GM19438 (cell line): ENCODE results near the gene TBC1D5.

ENCODE experiments used
- ATAC-seq: cut with Tn5 transposase; IDR thresholded peaks from one replicate; pipeline ENCODE4 v1.9.1; 2021; ENCODE audit warnings: low read depth; ENCODE audit not compliant: unreplicated experiment

The TBC1D5 gene

DNA sequence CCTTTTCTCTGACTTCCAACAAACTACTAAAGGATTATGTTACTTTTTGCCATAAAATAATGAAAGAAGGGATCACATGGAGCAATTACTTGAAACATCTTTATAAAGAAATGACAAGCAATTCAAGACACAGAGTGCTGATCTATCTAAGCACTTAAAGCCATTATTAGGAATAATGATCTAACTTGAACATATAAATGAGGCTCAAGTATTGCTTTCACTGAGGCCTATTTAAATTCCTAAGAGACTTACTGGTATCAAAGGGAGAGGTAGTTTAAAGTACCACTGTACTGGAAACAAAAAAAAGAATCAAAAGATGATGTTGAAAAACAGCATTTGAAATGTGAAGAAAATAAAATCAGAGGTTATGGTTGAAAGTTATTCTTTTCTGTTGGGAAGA is 482.2 kb downstream of the TBC1D5 start:
- no peak for ATAC-seq

DNA sequence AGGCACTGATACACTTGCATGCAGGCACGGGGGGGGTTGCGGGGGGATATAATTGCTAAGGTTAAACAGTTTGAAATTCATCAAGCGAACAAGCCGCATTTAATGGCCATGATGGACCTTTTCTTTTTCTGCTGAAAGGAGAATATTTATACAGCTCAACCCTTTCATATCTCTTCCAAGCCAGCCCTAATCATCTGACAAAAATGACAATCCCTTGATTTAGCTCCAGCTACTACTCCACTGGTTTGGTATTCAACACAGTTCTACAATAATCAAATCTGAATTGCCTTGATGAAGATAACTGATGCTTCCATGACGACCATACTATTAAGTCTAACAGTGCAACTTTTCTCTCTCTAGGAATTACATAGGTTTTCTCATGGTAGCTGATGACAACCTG is 482.7 kb downstream of the TBC1D5 start:
- ATAC-seq: no peak

DNA sequence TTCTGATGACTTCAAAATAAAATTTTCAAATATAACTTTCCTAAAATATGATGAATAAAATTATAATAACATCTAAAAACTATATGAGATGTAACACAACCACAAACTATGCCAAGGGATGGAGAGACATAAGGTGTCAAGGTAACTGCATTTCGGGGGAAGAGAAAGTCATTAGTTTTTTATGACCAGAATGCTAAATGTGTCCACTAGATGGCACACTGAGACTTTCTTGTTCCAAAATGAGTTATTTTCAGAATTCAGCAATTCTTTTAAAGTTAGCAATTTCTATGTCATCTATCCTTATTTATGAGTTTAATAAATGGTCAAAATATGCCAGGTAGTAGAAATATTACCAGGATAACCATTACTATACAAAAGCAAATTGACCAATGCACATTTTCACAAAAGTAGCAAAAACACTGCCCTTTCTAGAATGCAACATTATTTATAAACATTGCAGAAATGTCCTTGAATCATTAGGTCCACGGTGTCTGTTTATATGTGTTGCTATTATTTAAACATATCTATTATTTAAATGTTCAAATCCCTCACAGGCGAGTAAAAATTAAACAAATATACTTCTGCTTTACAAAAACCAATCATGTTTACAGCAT is 483.5 kb downstream of the TBC1D5 start:
- ATAC-seq: no peak

DNA sequence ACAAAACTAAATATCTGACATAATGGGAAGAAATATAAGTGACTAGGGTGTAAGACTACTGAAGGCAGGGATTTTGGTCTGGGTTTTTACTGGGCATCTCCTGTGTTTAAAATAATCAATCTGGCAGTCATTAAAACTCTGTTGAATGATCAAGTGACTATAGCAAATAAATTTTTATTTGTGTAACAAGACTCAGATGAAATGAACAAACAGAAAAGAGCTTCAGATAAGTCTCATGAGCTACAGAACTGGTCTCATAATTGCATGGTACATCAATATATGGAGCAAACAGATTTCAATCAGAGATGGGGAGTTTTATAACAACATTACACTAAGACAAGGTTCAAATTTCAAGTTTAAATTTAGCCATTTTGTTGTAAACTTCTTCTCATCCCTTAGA is 485.2 kb downstream of the TBC1D5 start:
- no peak for ATAC-seq

DNA sequence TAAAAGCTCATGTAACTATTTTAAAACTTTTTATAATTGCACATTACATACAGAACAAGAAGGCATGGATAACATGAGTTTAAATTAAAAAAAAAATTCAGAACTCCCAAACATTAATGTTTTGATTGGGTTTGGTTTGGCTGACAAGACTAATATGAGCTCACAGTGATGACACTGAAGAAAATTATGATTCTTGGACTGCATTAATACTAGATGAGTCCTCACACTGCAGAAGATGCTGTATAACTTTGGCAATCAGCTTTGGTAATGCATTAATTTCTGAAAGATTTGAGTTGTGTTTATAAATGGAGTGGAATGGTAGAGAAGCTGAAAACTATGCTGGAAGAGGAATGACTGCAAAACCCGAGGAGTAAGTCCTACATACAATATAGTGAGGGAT is 498.8 kb downstream of the TBC1D5 start:
- no peak for ATAC-seq

DNA sequence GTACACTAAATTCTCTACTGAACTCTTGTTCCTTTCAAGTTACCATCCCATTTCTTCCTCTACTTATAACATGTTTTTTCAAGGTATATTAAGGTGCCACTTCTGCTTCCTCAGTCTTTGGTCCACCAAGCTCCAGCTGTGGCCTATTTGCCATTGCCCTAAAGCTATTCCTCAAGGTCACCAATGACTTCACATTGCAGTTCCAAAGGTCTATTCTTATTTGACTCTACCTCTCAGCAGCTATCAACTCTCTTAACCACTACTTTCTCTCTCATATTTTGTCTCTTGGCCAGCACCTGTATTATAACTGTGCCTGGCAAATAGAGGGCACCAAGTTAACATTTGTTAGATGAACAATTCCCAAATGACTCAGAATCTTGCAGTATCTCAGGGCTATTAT is 503.0 kb downstream of the TBC1D5 start:
- ATAC-seq: no peak

DNA sequence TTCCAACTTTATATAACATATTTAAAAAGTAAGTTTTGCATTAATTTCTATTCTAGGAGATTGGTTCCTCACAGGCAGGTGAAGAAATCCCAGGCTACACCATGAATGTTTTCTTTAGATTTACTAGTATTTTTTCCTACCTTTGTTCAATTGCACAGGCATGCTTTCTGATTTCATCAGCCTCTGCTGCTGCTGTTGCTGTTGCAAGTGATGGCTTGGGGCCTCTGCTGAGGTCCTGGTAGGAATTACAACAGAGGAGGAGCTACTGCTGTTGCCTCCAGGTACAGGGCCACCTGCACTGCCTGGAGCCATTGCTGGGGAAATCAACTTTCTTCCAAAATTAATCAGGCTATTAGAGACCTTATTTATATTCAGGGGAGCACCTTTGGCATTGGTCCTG is 504.4 kb downstream of the TBC1D5 start:
- ATAC-seq: no peak

DNA sequence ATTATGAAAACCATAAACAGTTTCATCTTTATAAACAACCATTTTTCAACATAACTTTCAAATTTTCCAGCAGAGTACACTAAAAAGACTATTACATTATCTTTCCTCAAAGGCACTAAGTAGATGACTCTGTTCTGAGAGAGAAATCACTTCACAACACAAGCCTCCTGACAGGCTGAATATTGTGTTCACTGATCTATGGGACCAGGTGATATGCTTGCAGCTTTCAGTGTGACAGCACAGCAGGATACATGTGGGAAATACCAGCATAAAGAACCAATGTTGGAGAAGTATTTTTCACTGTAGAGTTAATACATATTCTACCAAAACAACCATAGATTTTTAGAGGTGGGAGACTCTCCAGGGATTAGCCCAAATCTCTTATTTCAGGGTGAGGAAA is 507.1 kb downstream of the TBC1D5 start:
- ATAC-seq: no peak

DNA sequence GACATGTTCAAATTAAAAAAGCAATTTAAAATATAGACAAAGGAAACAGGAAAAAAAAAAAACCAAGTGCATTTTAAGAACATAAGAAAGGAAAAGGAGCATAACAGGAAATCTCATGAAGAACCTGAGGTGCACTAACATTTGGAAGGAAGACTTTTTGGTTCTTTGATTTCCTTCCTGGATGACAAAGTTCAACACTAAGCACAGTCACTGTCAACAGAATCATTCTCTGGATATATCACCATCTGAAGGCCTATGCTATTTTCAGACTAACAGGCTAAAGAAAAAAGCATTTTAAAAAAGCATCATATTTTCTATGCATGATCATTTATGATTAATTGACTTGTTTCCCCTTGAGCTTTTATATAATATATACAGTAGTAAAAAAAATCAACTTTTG is 508.0 kb downstream of the TBC1D5 start:
- no peak for ATAC-seq

DNA sequence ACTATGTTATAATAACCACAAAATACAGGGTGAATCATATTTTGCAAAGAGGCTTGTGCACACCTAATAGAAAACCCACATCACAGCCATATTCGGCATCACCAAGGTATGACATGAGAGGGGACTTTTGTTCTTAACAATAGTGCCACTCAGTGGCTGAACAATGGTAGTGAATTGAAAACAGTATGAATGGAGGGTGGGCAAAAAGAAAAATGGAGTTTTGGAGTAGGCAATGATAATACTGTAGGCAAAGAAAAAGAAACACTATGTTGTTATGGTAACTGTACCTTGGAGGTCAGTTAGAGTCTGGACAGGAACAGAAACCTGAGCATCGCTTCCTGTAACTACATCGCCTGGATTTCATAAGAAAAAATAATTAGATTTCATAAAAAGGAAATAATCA is 509.0 kb downstream of the TBC1D5 start:
- peak; percentile 95 for ATAC-seq

DNA sequence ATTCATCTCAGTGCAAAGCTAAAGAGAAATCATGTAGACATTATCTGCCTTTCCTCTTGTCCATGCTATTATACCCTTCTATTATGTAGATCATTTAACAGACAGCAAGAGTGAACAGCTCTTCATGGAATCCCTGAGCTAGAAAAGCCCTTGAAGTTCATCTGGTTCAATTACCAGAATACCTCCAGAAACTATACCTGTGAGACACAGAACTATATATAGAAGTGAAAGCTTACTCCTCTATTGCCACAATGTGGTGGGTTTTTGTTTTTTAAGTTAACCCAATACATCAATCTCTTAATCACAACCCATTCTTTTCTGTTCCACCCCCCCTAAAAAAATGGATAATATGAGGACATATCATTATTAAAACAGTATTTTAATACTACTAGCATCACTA is 510.0 kb downstream of the TBC1D5 start:
- no peak for ATAC-seq

DNA sequence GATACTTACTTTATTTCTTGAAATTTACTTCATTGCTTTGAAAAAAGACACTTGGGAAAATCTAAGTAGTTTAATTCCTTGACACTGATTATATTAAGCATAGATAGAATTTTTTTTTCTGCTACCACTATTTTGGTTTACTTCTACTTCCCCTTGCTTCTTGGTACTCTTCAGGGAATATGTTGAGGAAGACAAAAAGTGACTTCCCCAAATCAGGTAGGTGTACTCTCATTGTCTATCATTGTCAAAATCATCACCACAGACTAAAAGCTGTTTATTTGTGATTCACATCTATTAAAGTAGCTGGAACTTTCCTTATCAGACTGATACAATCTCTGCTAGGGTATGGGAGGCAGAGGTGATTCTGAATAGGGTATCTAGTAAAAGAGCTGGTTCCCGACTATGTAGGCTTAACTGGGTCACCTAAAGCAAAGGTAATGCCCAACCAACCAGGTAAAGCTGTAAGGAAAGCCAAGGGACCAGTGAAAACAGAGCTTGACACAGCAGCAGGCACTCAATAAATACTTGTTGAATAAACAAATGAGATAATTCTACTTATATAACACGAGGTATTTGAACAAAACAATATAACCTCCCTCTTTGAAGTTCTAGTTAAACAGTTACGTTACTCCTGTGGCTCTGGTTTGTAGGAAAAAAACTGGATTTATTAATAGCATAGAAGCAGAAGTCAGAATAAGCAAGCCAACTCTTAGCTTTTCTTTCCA is 510.7 kb downstream of the TBC1D5 start:
- no peak for ATAC-seq

DNA sequence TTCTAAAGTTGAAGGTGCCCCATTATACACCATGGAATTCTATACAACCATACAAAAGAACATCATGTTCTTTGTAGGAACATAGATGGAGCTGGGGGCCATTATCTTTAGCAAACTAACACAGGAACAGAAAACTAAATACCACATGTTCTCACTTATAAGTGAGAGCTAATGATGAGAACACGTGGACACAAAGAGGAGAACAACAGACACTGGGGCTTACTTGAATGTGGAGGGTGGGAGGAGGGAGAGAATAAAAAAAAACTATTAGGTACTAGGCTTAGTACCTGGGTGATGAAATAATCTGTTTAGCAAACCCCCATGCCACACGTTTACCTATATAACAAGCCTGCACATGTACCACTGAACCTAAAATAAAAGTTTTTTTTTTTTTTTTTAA is 515.0 kb downstream of the TBC1D5 start:
- ATAC-seq: no peak

DNA sequence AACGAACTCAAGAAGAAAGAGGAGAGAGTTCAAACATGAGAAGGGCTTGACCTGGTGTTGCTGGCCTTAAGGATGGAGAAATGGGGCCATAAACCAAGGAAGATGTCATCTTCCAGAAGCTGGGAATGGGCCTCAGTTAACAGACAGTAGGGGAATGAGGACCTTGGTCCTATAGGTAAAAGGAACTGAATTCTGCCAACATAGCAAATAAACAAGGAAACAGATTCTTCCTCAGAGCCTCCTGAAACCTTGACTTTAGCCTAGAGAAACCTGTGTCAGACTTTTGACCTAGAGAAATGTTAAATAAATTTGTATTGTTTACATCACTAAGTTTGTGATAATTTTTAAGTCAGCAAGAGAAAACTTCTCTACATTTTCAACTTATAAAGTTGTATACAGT is 520.9 kb downstream of the TBC1D5 start:
- ATAC-seq: no peak

DNA sequence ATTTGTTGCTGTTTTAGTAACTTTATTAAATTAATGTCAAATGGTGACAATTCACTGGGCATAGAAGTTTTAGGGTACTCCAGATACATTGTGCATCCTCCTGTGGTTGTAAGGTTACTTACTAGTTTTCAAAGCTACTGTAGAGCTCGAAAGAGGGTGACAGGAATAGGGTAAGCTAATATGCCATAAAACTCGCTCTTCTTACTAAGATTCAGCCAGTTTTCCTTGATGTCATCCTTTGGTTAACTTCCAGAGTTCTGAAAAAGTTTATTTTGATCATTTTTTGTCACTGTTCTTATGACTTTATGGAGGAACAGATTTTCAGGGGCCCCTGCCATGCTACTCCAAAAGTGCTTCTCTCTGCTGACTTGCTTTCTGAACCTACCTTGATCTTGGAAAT is 522.8 kb downstream of the TBC1D5 start:
- ATAC-seq: no peak

DNA sequence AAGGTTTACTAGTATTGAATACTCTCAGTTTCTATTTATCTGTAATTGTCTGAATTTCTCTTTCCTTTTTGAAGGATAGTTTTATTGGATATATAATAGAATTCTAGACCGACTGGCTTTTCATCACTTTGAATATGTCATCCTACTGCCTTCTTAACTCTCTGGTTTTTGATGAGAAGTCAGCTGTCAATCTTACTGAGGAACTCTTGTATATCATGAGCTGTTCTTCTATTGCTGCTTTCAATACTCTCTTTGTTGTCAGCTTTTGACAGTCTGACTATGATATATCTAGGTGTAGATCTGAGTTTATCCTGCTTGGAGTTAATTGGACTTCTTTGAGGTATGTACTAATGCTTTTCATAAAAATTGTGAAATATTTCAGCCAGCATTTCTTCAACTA is 523.8 kb downstream of the TBC1D5 start:
- no peak for ATAC-seq

DNA sequence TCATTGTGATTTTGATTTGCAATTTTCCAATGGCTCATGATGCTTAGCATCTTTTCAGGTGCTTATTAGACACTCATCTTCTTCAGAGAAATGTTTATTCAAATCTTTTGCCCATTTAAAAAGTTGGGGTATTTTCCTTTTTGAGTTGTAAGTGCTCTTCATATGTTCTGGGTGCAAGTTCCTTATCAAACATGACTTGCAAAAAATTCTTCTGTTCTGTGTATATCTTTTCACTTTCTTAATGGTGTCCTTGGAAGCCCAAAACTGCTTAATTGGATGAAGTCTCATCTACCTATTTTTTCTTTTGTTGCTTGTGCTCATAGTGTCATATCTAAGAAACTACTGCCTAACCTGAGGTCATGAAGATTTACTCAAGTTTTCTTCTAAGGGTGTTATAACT is 524.8 kb downstream of the TBC1D5 start:
- ATAC-seq: no peak

DNA sequence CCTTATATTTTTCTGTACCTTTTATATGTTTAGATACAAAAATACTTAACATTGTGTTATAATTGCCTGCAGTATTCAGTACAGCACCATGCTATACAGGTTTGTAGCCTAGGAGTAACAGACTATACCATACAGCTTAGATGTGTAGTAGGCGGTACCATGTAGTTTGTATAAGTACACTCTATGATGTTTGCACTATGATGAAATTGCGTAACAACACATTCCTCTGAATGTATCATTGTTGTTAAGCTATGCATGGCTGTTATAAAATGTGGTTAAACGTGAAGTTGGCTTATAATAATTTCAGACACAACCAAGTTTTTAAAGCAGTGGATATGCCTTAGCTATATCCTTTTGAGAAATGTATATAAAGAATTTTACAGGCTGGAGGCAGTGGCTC is 529.3 kb downstream of the TBC1D5 start:
- ATAC-seq: no peak

DNA sequence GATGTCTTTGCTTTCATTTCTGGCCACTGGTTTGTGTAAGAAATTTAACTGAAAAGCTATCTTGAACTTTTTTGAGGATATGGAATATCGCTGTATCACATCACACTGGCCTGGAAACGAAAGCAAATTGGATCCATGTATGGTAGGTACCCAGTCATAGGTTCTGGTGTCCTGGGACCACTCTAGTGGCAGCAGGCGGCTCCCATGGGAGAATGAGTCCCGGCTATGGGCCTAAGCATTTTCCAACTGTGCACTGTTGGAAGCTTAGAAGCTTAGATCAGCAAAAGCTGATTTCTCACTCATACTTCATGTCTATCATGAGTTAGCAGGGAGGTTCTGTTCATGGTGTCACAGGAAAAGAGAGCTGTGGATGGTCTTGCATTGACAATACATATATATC is 534.5 kb downstream of the TBC1D5 start:
- ATAC-seq: no peak

DNA sequence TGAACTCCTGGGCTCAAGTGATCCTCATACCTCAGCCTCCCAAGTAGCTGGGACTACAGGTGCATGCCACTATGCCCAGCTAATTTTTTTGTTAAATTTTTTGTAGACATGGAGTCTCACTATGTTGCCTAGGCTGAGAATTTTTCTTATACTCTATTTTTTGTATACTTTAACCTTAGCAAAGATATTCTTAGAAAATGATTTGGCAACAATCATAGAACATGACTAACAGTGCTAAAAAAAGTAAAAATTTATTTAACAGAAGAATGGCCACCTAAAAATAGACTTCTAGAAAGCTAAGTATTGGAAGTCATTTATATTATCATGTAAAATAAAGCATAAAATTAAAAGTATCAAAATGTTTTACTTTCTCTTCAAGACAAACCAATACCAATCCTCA is 535.4 kb downstream of the TBC1D5 start:
- no peak for ATAC-seq

DNA sequence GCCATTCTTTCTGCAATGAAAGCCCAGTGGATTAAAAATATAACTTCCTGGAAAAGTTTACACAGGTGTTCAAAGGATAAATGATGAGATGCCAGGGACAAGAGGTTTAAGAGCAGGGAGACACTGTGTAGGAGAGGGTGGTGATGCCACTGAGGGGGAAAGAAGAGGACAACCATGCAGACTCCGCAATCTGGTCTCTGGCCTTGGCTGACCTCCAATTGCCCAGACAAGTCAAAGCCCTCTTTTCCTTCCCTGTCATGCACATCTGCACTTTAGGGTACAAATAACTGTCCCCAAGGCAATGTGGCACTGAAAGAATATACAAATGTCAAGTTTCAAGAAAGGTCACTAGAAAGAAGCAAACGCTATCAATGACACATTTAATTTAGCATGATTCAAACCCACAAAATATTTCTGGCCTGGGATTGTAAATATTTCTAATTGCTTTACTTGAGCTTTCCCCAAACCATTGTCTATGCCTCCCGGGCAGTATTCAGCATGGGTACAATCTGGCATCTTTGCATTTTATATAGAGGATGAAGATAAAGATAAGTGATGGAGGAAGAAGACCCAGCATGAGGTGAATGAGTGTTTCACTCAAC is 538.3 kb downstream of the TBC1D5 start:
- ATAC-seq: no peak

DNA sequence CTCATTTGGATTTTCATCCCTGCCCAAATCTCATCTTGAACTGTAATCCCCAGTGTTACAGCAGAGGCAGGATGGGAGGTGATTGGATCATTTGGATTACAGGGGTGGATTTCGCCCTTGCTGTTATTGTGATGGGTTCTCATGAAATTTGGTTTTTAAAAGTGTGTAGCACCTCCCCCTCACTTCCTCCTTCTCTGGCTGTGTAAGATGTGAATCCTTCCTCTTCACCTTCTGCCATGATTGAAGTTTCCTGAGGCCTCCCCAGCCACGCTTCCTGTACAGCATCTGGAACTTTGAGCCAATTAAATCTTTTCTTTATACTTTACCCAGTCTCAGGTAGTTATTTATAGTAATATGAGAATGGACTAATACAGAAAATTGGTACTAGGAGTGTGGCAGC is 540.9 kb downstream of the TBC1D5 start:
- ATAC-seq: no peak
